Fibroblast of lung (primary cell): ENCODE data around the gene ATRIP. TPM values are rescaled to one million over a fixed set of nuclear protein-coding genes. Genes with fewer than 3 reads are reported as not detected.
A peak's percentile ranks its signal among the peaks of the same experiment; 100 is the strongest.

Experiments
- DNase-seq, 2 donors: peaks; one replicate each; pipeline versions ENCODE4 v3.0.0 to v3.0.0-alpha.2; 2010; ENCODE audit warnings: low read depth in 2 of 2
- H2AFZ ChIP-seq: 2 replicates; pipeline ENCODE4 v1.5.1; 2012; ENCODE audit warnings: low read length, control low read depth, inconsistent platforms
- H3K27ac ChIP-seq: 2 replicates; pipeline ENCODE4 v1.5.1; 2011; ENCODE audit warnings: low read length, control low read depth; ENCODE audit not compliant: insufficient read depth
- H3K27me3 ChIP-seq: 2 replicates; pipeline ENCODE4 v1.5.1; 2011; ENCODE audit warnings: mild to moderate bottlenecking, low read length; ENCODE audit not compliant: control insufficient read depth, insufficient read depth
- H3K36me3 ChIP-seq: 2 replicates; pipeline ENCODE4 v1.5.1; 2011; ENCODE audit warnings: low read length; ENCODE audit not compliant: control insufficient read depth, insufficient read depth
- H3K4me1 ChIP-seq: 2 replicates; pipeline ENCODE4 v1.5.1; 2011; ENCODE audit warnings: low read length; ENCODE audit not compliant: control insufficient read depth, insufficient read depth; ENCODE audit errors: extremely low read depth
- H3K4me2 ChIP-seq: 2 replicates; pipeline ENCODE4 v1.5.1; 2011; ENCODE audit warnings: low read length, control low read depth; ENCODE audit not compliant: insufficient read depth; ENCODE audit errors: extremely low read depth
- H3K4me3 ChIP-seq, 4 experiments: fragments of 200-600 bp in 1 of 4; sonication (generic) in 1 of 4; replicated peaks in 1 of 4; 2 replicates each; pipeline ENCODE4 v1.5.1; 2011 to 2016; ENCODE audit warnings: low read length in 4 of 4, low read depth in 3 of 4, mild to moderate bottlenecking in 3 of 4, control low read depth in 2 of 4, inconsistent platforms in 1 of 4, mixed read lengths in 1 of 4; ENCODE audit not compliant: insufficient read depth in 1 of 4; ENCODE audit errors: control extremely low read depth in 1 of 4
- H3K79me2 ChIP-seq: 2 replicates; pipeline ENCODE4 v1.5.1; 2012; ENCODE audit warnings: mild to moderate bottlenecking, low read length, inconsistent platforms; ENCODE audit not compliant: control insufficient read depth, insufficient read depth
- H3K9ac ChIP-seq: 2 replicates; pipeline ENCODE4 v1.5.1; 2011; ENCODE audit warnings: mild to moderate bottlenecking, low read length, control low read depth; ENCODE audit not compliant: insufficient read depth
- H3K9me3 ChIP-seq: 2 replicates; pipeline ENCODE4 v1.5.1; 2012; ENCODE audit warnings: low read depth, low read length; ENCODE audit not compliant: control insufficient read depth, insufficient read depth
- H4K20me1 ChIP-seq: 2 replicates; pipeline ENCODE4 v1.5.1; 2011; ENCODE audit warnings: low read length; ENCODE audit not compliant: control insufficient read depth, insufficient read depth; ENCODE audit errors: extremely low read depth
- CTCF ChIP-seq, 2 donors: IDR thresholded peaks in 1 of 2; conservative IDR thresholded peaks in 1 of 2; 1 replicate in 1 of 2; 2 replicates in 1 of 2; pipeline ENCODE4 v1.5.1; 2011 to 2012; ENCODE audit warnings: low read length in 2 of 2, control low read depth in 1 of 2, inconsistent platforms in 1 of 2, low read depth in 1 of 2, mild to moderate bottlenecking in 1 of 2
- EZH2 ChIP-seq: IDR thresholded peaks from 2 replicates; pipeline ENCODE4 v1.5.1; 2012; ENCODE audit warnings: low read length, control low read depth, mild to moderate bottlenecking; ENCODE audit errors: missing control alignments
- polyA plus RNA-seq, 2 donors: library from polyadenylated mRNA; depleted of rRNA in 1 of 2; stranded (reverse) in 1 of 2; unstranded in 1 of 2; fragments of >200 nt; gene quantifications; 2 replicates each; pipeline ENCODE4 v1.2.1, GENCODE V29; 2011 to 2012; ENCODE audit warnings: missing spikeins in 1 of 2
- total RNA-seq: library from RNA; depleted of rRNA; stranded (reverse); fragments of >200 nt; gene quantifications from 2 replicates; pipeline ENCODE4 v1.2.1, GENCODE V29; 2014

ATRIP gene
- total and polyA plus RNA-seq, 2 donors (not counting 1 experiment from before 2014, with no cell fraction given) = 3.0 to 5.0 TPM

GRCh38 chr3:48436855-48437254, 9.7 kb upstream of the ATRIP start:
- TF ChIP-seq CTCF (conservative IDR thresholded peaks at IDR 0.05 in 1 of 2, IDR thresholded peaks at IDR 0.05 in 1 of 2; ENCODE audit: low read depth in 1 of 2, low read length in 2 of 2) (no peak), EZH2 (no peak)
- Histone ChIP-seq H3K27ac (no peak overlapping the region), H3K9me3 (no peaks in the 10 kb centered on the region), H3K4me2 (no peak overlapping the region), H3K27me3 (no peaks in the 10 kb centered on the region), H3K79me2 (peaks cover 19% of the 10 kb centered on the region), H4K20me1 (peaks cover 2% of the 10 kb centered on the region), H3K36me3 (peaks cover 8% of the 10 kb centered on the region), H2AFZ (no peak overlapping the region), H3K9ac (no peak overlapping the region), H3K4me1 (peaks cover 16% of the 10 kb centered on the region), H3K4me3 (no peak overlapping the region)
- DNase-seq = no peak

GRCh38 chr3:48437812-48438211, 8.7 kb upstream of the ATRIP start:
- no peak overlapping the region for H3K9ac ChIP-seq
- no peak overlapping the region for H3K4me3 ChIP-seq
- DNase-seq = no peak
- H3K4me1 ChIP-seq = peaks cover 16% of the 10 kb centered on the region
- no peak overlapping the region for H2AFZ ChIP-seq
- no peaks in the 10 kb centered on the region for H3K27me3 ChIP-seq
- peaks cover 6% of the 10 kb centered on the region for H3K36me3 ChIP-seq
- H3K9me3 ChIP-seq = no peaks in the 10 kb centered on the region
- H3K27ac ChIP-seq = no peak overlapping the region
- TF ChIP-seq EZH2 = no peak
- no peak for TF ChIP-seq CTCF (conservative IDR thresholded peaks at IDR 0.05 in 1 of 2, IDR thresholded peaks at IDR 0.05 in 1 of 2; ENCODE audit: low read depth in 1 of 2, low read length in 2 of 2)
- H3K79me2 ChIP-seq = peaks cover 25% of the 10 kb centered on the region
- no peak overlapping the region for H3K4me2 ChIP-seq
- peaks cover 2% of the 10 kb centered on the region for H4K20me1 ChIP-seq

GRCh38 chr3:48439820-48440589, 6.5 kb upstream of the ATRIP start, which contains the start of the genes CCDC51 and TMA7:
Gene CCDC51, minus strand, starts transcription at chr3:48440119. Its CDS starts 4,991 bp downstream, at chr3:48435128.
Gene TMA7, plus strand, starts transcription at chr3:48440257. Its CDS starts 40 bp downstream, at chr3:48440297.
- Histone ChIP-seq H3K4me1 (peaks cover 6% of the 10 kb centered on the region), H4K20me1 (peaks cover 2% of the 10 kb centered on the region), H3K4me3 (peak within 1 kb of the TSS; percentile 71 to 95 (median 80)), H3K9ac (peak within 1 kb of the TSS; percentile 89), H3K9me3 (no peaks in the 10 kb centered on the region), H3K79me2 (peaks cover 28% of the 10 kb centered on the region), H2AFZ (peak within 1 kb of the TSS; percentile 92), H3K27ac (peak within 1 kb of the TSS; percentile 91), H3K27me3 (no peaks in the 10 kb centered on the region), H3K36me3 (peaks cover 7% of the 10 kb centered on the region), H3K4me2 (peak within 1 kb of the TSS; percentile 77)
- TF ChIP-seq EZH2 = no peak
- peak; percentile 94 for DNase-seq
